Erythroblast (primary cell): ENCODE measurements around the gene FOXP1.

Experiments
- GATA1 ChIP-seq: IDR thresholded peaks from 2 replicates; pipeline ENCODE4 v1.6.1; 2011; ENCODE audit warnings: low read depth, mild to moderate bottlenecking, control low read depth, low read length, moderate library complexity
- POLR2A ChIP-seq: IDR thresholded peaks from 2 replicates; pipeline ENCODE4 v1.6.1; 2011; ENCODE audit warnings: mild to moderate bottlenecking, low read length

- TF ChIP-seq POLR2A (no peak), GATA1 (no peak)
These were observed 527.2 kb downstream of the FOXP1 start for GRCh38 chr3:71056327-71056726.
